Right lobe of liver (tissue), 6 donors: ENCODE results near the gene TMEM107. TPM values are rescaled to one million over a fixed set of nuclear protein-coding genes. Genes with fewer than 3 reads are reported as not detected.
A peak's percentile ranks its signal among the peaks of the same experiment; 100 is the strongest.

Experiments used
- ATAC-seq, 4 donors: fragments of 200-7000 bp; cut with Tn5 transposase; one replicate each; pipeline ENCODE4 v1.9.1; 2020; ENCODE audit warnings: mild to moderate bottlenecking in 4 of 4, moderate library complexity in 4 of 4
- DNase-seq, 3 donors: peaks; one replicate each; pipeline ENCODE4 v3.0.0-alpha.2; 2020
- H3K27ac ChIP-seq, 3 donors: fragments of 200-600 bp; one replicate each; pipeline ENCODE4 v1.8.0; 2022
- H3K27me3 ChIP-seq, 2 donors: fragments of 200-600 bp; one replicate each; pipeline ENCODE4 v1.8.0; 2022
- H3K36me3 ChIP-seq, 4 donors: fragments of 200-600 bp; sonication (generic) in 1 of 4; one replicate each; pipeline versions ENCODE4 v1.5.1 to v1.8.0; 2017 to 2022; ENCODE audit warnings: control low read depth in 1 of 4
- H3K4me1 ChIP-seq, 4 donors: fragments of 200-600 bp; sonication (generic) in 1 of 4; one replicate each; pipeline versions ENCODE4 v1.5.1 to v1.8.0; 2017 to 2022; ENCODE audit warnings: control low read depth in 1 of 4
- H3K4me3 ChIP-seq, 3 donors: fragments of 200-600 bp; one replicate each; pipeline ENCODE4 v1.8.0; 2022
- H3K9me3 ChIP-seq, 4 donors: fragments of 200-600 bp; sonication (generic) in 1 of 4; one replicate each; pipeline versions ENCODE4 v1.5.1 to v1.8.0; 2017 to 2022; ENCODE audit warnings: control low read depth in 1 of 4
- POLR2A ChIP-seq: fragments of 450-650 bp; IDR thresholded peaks from one replicate; pipeline ENCODE4 v1.6.1; 2017; ENCODE audit warnings: antibody characterized with exemption, mild to moderate bottlenecking
- WGBS: methylation state at CpG from one replicate; pipeline ENCODE4 v1.1.6; 2018; ENCODE audit warnings: low coverage, low lambda C conversion rate; ENCODE audit not compliant: insufficient coverage; ENCODE audit errors: missing lambda C conversion rate; 5-methylcytosine and 5-hydroxymethylcytosine counted together
- intact Hi-C, 2 donors: fragments of 100-400 bp; cut with DNase I; formaldehyde crosslinking; loops; one replicate each; pipeline versions ENCODE4 v1.11.2 to v1.14.1; 2022
- total RNA-seq, 6 experiments: library from RNA; depleted of rRNA in 2 of 6; stranded (reverse); fragments of >200 nt in 2 of 6; fragmentation: NEBNext Ultra II Directional in 3 of 6; extraction: Animal tissue kit (Norgen Biotek cat#: 25700) in 3 of 6; gene quantifications; one replicate each; pipeline versions ENCODE4 v1.1.0 to v1.2.4, GENCODE V29; 2016 to 2023
- TF ChIP-seq, protein P1 (sequence below), 4 donors: fragments of 200-600 bp in 3 of 4; fragments of 450-650 bp in 1 of 4; IDR thresholded peaks; one replicate each; pipeline versions ENCODE4 v1.5.1 to v1.8.0; 2016 to 2022; ENCODE audit warnings: antibody characterized with exemption in 4 of 4, mild to moderate bottlenecking in 2 of 4
- donor health status: DM: no; HTN: yes; CAD: no.
- donor health status: DM: no; HTN: no; CAD: no.
- donor health status: DM: no; HTN: no; CAD: no.
- donor health status: DM: no; HTN: yes; CAD: no.
- donor health status: DM: no; HTN: yes; CAD: no.

Gene TMEM107
- total RNA-seq, 6 experiments from 2014 or later, result 2.3 to 5.0 (median 3.4) TPM

DNA sequence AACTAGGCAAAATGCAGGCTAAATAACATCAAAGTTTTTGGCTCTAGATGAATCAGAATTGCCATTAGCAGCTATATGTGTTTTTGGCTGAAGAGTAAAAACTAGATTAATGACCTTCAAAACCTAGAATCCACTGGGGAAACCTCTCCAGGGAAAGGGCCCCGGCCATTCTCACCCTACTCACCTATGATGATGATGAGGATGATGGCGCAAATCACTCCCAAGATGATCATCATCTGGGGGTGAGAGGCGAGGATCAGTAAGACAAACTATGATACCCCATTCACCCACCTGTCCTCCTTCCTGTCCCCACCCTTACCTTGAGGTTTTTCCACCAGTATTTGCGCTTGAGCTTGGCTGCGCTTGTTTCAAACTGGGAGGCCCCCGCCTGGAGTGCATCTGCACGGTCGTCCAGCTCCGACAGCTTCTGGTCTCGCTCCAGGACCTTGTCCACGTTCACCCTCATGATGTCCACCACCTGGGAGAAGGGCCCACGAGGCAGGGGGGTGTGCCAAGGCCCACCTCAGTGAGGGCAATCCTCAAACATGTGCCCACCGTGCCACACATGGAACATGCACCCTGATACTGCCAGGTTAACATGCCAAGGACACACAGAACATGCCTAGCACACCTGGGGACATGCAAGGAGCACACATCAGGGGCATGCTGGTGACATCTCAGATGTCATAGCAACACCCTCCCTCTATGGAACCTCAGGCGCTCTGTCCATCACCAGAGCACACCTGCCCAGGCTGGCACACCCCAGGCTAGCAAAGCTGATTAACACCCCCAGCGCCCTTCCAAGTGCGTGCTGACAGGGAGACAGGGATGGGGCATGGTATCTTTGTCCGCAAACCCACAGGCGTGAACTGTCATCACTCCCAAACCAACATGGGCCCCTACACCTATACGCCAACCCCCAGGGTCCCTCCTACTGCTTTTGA, 14.6 kb downstream of the TMEM107 start:
- H3K4me1 ChIP-seq, result peaks cover 0 to 31% (median 21%) of the 10 kb centered on the region in 4 donors
- H3K4me3 ChIP-seq, result peak overlapping the region; percentile 91 to 97 (median 91)
- H3K9me3 ChIP-seq, result no peaks in the 10 kb centered on the region
- H3K27me3 ChIP-seq, result no peaks in the 10 kb centered on the region
- peaks cover 0 to 14% (median 0%) of the 10 kb centered on the region in 4 donors for H3K36me3 ChIP-seq
- intact Hi-C loops, result no loop called here
- peak in 1 of 3 donors; percentile 17 for DNase-seq
- H3K27ac ChIP-seq, result peak overlapping the region; percentile 99
- TF ChIP-seq, protein P1, sequence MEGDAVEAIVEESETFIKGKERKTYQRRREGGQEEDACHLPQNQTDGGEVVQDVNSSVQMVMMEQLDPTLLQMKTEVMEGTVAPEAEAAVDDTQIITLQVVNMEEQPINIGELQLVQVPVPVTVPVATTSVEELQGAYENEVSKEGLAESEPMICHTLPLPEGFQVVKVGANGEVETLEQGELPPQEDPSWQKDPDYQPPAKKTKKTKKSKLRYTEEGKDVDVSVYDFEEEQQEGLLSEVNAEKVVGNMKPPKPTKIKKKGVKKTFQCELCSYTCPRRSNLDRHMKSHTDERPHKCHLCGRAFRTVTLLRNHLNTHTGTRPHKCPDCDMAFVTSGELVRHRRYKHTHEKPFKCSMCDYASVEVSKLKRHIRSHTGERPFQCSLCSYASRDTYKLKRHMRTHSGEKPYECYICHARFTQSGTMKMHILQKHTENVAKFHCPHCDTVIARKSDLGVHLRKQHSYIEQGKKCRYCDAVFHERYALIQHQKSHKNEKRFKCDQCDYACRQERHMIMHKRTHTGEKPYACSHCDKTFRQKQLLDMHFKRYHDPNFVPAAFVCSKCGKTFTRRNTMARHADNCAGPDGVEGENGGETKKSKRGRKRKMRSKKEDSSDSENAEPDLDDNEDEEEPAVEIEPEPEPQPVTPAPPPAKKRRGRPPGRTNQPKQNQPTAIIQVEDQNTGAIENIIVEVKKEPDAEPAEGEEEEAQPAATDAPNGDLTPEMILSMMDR (IDR thresholded peaks at IDR 0.05), result no peak
- TF ChIP-seq POLR2A, result no peak
- no peak for ATAC-seq
- WGBS, result 55% methylated on average over 15 of the region's 19 CpGs

DNA sequence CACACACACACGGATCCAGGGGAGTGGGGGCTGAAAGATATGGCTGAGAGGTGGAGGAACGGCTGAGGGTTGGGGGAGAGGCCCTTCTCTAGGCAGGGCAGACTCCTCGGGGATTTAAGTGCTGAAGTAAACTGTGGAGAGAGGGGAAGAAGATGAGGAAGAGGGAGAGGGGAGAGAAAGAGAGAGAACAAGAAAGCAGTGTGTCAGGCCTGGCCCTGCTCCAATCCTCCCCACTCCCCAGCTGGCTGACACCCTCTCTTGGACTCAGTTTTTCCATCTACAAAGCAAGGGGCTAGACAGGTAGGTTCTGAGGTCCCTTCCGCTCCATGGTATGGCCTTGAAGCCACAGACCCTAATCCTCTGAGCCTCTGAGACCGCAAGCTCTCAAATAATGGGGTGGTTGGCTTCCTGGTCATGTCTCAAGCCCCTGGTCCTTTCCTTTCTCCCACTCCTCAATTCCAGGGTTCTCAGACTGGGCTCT, 15.4 kb downstream of the TMEM107 start:
- peaks cover 0 to 31% (median 21%) of the 10 kb centered on the region in 4 donors for H3K4me1 ChIP-seq
- no peak overlapping the region for H3K4me3 ChIP-seq
- H3K36me3 ChIP-seq, result peaks cover 0 to 14% (median 0%) of the 10 kb centered on the region in 4 donors
- no peaks in the 10 kb centered on the region for H3K27me3 ChIP-seq
- peak overlapping the region in 1 of 3 donors; percentile 99 for H3K27ac ChIP-seq
- no peak for ATAC-seq
- no peaks in the 10 kb centered on the region for H3K9me3 ChIP-seq
- intact Hi-C loops, result no loop called here
- DNase-seq, result no peak
- WGBS, result 62% methylated on average over 3 of the region's 5 CpGs
- TF ChIP-seq, protein P1 (IDR thresholded peaks at IDR 0.05), result no peak
- no peak for TF ChIP-seq POLR2A

DNA sequence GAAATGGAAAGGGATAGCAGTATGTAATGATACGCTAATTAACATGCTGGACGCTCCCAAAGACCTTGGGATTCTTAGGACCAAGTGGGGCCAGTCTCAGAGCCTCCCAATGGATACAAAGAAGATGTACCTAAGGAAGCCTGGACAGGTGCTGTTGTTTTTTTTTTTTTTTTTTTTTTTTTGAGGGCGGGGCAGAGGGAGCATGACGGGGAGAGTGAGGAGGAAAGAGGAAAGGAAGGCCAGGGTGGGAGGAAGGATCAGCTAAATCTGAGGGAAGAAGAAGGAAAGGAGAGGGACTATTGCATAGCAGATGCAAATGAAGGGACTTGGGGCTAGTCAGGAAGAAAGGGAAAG, 16.0 kb downstream of the TMEM107 start:
- intact Hi-C loops, result no loop called here
- TF ChIP-seq, protein P1 (IDR thresholded peaks at IDR 0.05), result no peak
- no peak for TF ChIP-seq POLR2A

DNA sequence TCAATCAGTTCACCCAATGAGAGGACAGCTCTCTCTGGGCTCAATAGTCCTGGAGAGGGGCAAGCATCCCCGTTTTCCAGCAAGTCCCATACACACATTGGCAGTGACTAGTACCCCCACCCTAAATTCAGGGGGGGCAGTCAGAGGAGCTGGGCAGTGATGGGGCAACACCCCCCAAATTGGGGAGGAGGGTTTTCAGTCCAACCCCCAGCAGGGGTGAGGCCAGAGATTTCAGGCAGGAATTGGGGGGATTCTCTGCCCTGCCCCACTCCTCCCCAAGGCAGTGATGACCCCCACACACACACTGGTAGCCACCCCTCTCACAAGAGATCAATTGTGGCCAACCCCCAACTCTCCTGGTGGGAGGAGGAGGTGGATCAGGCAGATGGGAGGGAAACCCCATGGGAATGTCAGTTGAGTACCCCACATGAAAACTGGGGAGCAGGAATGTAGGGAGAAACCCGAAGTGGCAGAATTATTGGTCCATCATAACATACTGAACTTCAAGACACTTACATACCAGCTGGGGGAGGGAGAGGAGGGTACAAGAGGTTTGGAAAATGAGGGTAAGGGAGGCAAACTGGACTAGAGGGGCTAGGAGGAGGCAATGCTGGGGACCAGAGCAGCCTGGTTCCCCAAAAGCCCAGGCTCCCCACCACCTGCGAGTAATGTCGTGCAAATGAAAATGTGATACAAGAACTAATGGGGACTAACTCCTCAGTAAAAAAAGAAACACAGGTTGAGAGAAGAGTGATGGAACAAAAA, 16.5 kb downstream of the TMEM107 start:
- TF ChIP-seq POLR2A, result no peak
- TF ChIP-seq, protein P1 (IDR thresholded peaks at IDR 0.05), result no peak
- ATAC-seq, result no peak
- H3K27ac ChIP-seq, result peak overlapping the region in 1 of 3 donors; percentile 99
- no peak overlapping the region for H3K4me3 ChIP-seq
- peaks cover 0 to 31% (median 20%) of the 10 kb centered on the region in 4 donors for H3K4me1 ChIP-seq
- DNase-seq, result peak in 1 of 3 donors; percentile 53
- 44% methylated on average over 3 of the region's 4 CpGs for WGBS
- intact Hi-C loops, result loop anchor here in 1 of 2 donors (2.0 kb wide), 1 partner anchor 65 kb away; no protein-coding TSS in a partner anchor
- peaks cover 0 to 14% (median 0%) of the 10 kb centered on the region in 4 donors for H3K36me3 ChIP-seq
- no peaks in the 10 kb centered on the region for H3K9me3 ChIP-seq
- H3K27me3 ChIP-seq, result no peaks in the 10 kb centered on the region

More for the DNA sequence above, 16.0 kb downstream of the TMEM107 start:
- Histone ChIP-seq H3K4me3 (no peak overlapping the region), H3K9me3 (no peaks in the 10 kb centered on the region), H3K27ac (peak overlapping the region in 1 of 3 donors; percentile 99), H3K27me3 (no peaks in the 10 kb centered on the region), H3K36me3 (peaks cover 0 to 14% (median 0%) of the 10 kb centered on the region in 4 donors), H3K4me1 (peaks cover 0 to 31% (median 21%) of the 10 kb centered on the region in 4 donors)
- DNase-seq (no peak), ATAC-seq (no peak)
- 72% methylated on average over 2 of the region's 4 CpGs for WGBS
